ENCODE results near the gene EIF5AL1. TPM values are rescaled to one million over a fixed set of nuclear protein-coding genes. Genes with fewer than 3 reads are reported as not detected.

The EIF5AL1 gene
- total and polyA plus RNA-seq, 2 donors (not counting 1 experiment from before 2014, with no cell fraction given): 0.33 to 2.0 TPM

GRCh38 chr10:79482304-79482703 is 30.0 kb upstream of the EIF5AL1 start:
- Histone ChIP-seq H2AFZ (ENCODE audit: low read length) (no peak overlapping the region), H3K4me2 (ENCODE audit: extremely low read depth, insufficient read depth, low read length) (no peak overlapping the region), H3K9me3 (ENCODE audit: control insufficient read depth, insufficient read depth, low read depth, low read length) (no peaks in the 10 kb centered on the region), H3K27me3 (ENCODE audit: control insufficient read depth, insufficient read depth, low read length) (no peaks in the 10 kb centered on the region), H4K20me1 (ENCODE audit: control insufficient read depth, extremely low read depth, insufficient read depth, low read length) (no peaks in the 10 kb centered on the region), H3K4me1 (ENCODE audit: control insufficient read depth, extremely low read depth, insufficient read depth, low read length) (peaks cover 9% of the 10 kb centered on the region), H3K9ac (ENCODE audit: insufficient read depth, low read length) (no peak overlapping the region), H3K4me3 (replicated peaks in 1 of 4; ENCODE audit: control extremely low read depth in 1 of 4, insufficient read depth in 1 of 4, low read depth in 3 of 4, low read length in 4 of 4) (no peak overlapping the region), H3K79me2 (ENCODE audit: control insufficient read depth, insufficient read depth, low read length) (no peaks in the 10 kb centered on the region), H3K36me3 (ENCODE audit: control insufficient read depth, insufficient read depth, low read length) (no peaks in the 10 kb centered on the region), H3K27ac (ENCODE audit: insufficient read depth, low read length) (no peak overlapping the region)
- no peak for TF ChIP-seq EZH2 (IDR thresholded peaks at IDR 0.05; ENCODE audit: low read length, missing control alignments)
- no peak for TF ChIP-seq CTCF (conservative IDR thresholded peaks at IDR 0.05 in 1 of 2, IDR thresholded peaks at IDR 0.05 in 1 of 2; ENCODE audit: low read depth in 1 of 2, low read length in 2 of 2)
- DNase-seq (ENCODE audit: low read depth in 2 of 2): no peak

GRCh38 chr10:79482741-79483140 is 29.6 kb upstream of the EIF5AL1 start:
- DNase-seq (ENCODE audit: low read depth in 2 of 2): no peak
- no peak overlapping the region for H3K9ac ChIP-seq (ENCODE audit: insufficient read depth, low read length)

GRCh38 chr10:79483299-79483698 is 29.0 kb upstream of the EIF5AL1 start:
- Histone ChIP-seq H3K9me3 (ENCODE audit: control insufficient read depth, insufficient read depth, low read depth, low read length) (no peaks in the 10 kb centered on the region), H3K79me2 (ENCODE audit: control insufficient read depth, insufficient read depth, low read length) (no peaks in the 10 kb centered on the region), H3K4me2 (ENCODE audit: extremely low read depth, insufficient read depth, low read length) (no peak overlapping the region), H3K36me3 (ENCODE audit: control insufficient read depth, insufficient read depth, low read length) (no peaks in the 10 kb centered on the region), H3K27ac (ENCODE audit: insufficient read depth, low read length) (no peak overlapping the region), H3K4me1 (ENCODE audit: control insufficient read depth, extremely low read depth, insufficient read depth, low read length) (peaks cover 17% of the 10 kb centered on the region), H3K9ac (ENCODE audit: insufficient read depth, low read length) (no peak overlapping the region), H3K4me3 (replicated peaks in 1 of 4; ENCODE audit: control extremely low read depth in 1 of 4, insufficient read depth in 1 of 4, low read depth in 3 of 4, low read length in 4 of 4) (no peak overlapping the region), H3K27me3 (ENCODE audit: control insufficient read depth, insufficient read depth, low read length) (no peaks in the 10 kb centered on the region), H2AFZ (ENCODE audit: low read length) (no peak overlapping the region), H4K20me1 (ENCODE audit: control insufficient read depth, extremely low read depth, insufficient read depth, low read length) (no peaks in the 10 kb centered on the region)
- TF ChIP-seq EZH2 (IDR thresholded peaks at IDR 0.05; ENCODE audit: low read length, missing control alignments) (no peak), CTCF (conservative IDR thresholded peaks at IDR 0.05 in 1 of 2, IDR thresholded peaks at IDR 0.05 in 1 of 2; ENCODE audit: low read depth in 1 of 2, low read length in 2 of 2) (no peak)
- DNase-seq (ENCODE audit: low read depth in 2 of 2): no peak

More at GRCh38 chr10:79482741-79483140, 29.6 kb upstream of the EIF5AL1 start:
- Histone ChIP-seq H3K27me3 (ENCODE audit: control insufficient read depth, insufficient read depth, low read length) (no peaks in the 10 kb centered on the region), H3K4me1 (ENCODE audit: control insufficient read depth, extremely low read depth, insufficient read depth, low read length) (peaks cover 13% of the 10 kb centered on the region), H2AFZ (ENCODE audit: low read length) (no peak overlapping the region), H3K9me3 (ENCODE audit: control insufficient read depth, insufficient read depth, low read depth, low read length) (no peaks in the 10 kb centered on the region), H3K79me2 (ENCODE audit: control insufficient read depth, insufficient read depth, low read length) (no peaks in the 10 kb centered on the region), H4K20me1 (ENCODE audit: control insufficient read depth, extremely low read depth, insufficient read depth, low read length) (no peaks in the 10 kb centered on the region), H3K4me2 (ENCODE audit: extremely low read depth, insufficient read depth, low read length) (no peak overlapping the region), H3K36me3 (ENCODE audit: control insufficient read depth, insufficient read depth, low read length) (no peaks in the 10 kb centered on the region), H3K4me3 (replicated peaks in 1 of 4; ENCODE audit: control extremely low read depth in 1 of 4, insufficient read depth in 1 of 4, low read depth in 3 of 4, low read length in 4 of 4) (no peak overlapping the region), H3K27ac (ENCODE audit: insufficient read depth, low read length) (no peak overlapping the region)
- no peak for TF ChIP-seq EZH2 (IDR thresholded peaks at IDR 0.05; ENCODE audit: low read length, missing control alignments)
- TF ChIP-seq CTCF (conservative IDR thresholded peaks at IDR 0.05 in 1 of 2, IDR thresholded peaks at IDR 0.05 in 1 of 2; ENCODE audit: low read depth in 1 of 2, low read length in 2 of 2): no peak
